Pancreas (tissue), 10 donors: ENCODE data around the gene ZCCHC7. TPM values are rescaled to one million over a fixed set of nuclear protein-coding genes. Genes with fewer than 3 reads are reported as not detected.
A peak's percentile ranks its signal among the peaks of the same experiment; 100 is the strongest.

Experiments
- ATAC-seq, 4 donors: fragments of 200-7000 bp; cut with Tn5 transposase; one replicate each; pipeline versions ENCODE4 v1.8.0 to v1.9.1; 2020; ENCODE audit warnings: mild to moderate bottlenecking in 4 of 4, moderate library complexity in 4 of 4
- DNase-seq, 6 donors: peaks; one replicate each; pipeline ENCODE4 v3.0.0-alpha.2; 2020
- FAIRE-seq: peaks from 2 replicates; lab custom pipeline; 2012; peaks lifted over from hg19 to GRCh38; lab: Jason Lieb, UNC
- H3K27ac ChIP-seq, 4 donors: fragments of 200-600 bp; sonication (generic); 1 replicate in 3 of 4; 2 replicates in 1 of 4; pipeline versions ENCODE4 v1.5.0 to v1.8.0; 2020
- H3K27me3 ChIP-seq, 4 donors: fragments of 200-600 bp; one replicate each; pipeline ENCODE4 v1.8.0; 2021
- H3K36me3 ChIP-seq, 3 donors: fragments of 200-600 bp; sonication (generic) in 1 of 3; one replicate each; pipeline versions ENCODE4 v1.5.0 to v1.8.0; 2020 to 2021
- H3K4me1 ChIP-seq, 3 donors: fragments of 200-600 bp; one replicate each; pipeline ENCODE4 v1.8.0; 2021
- H3K4me3 ChIP-seq, 4 donors: fragments of 200-600 bp; sonication (generic) in 2 of 4; one replicate each; pipeline versions ENCODE4 v1.5.0 to v1.8.0; 2020 to 2021
- H3K9me3 ChIP-seq, 4 donors: fragments of 200-600 bp; one replicate each; pipeline ENCODE4 v1.8.0; 2021
- CTCF ChIP-seq, 4 donors: fragments of 200-600 bp; sonication (generic) in 3 of 4; IDR thresholded peaks; one replicate each; pipeline versions ENCODE4 v1.5.0 to v1.8.0; 2021; ENCODE audit warnings: antibody characterized with exemption in 4 of 4
- WGBS, 2 donors: extraction: QIAGEN DNeasy Blood & Tissue Kit; methylation state at CpG; one replicate each; pipeline ENCODE4 v1.1.7; 2013; 5-methylcytosine and 5-hydroxymethylcytosine counted together
- intact Hi-C, 3 donors: fragments of 100-400 bp; cut with DNase I; formaldehyde crosslinking; loops; one replicate each; pipeline versions ENCODE4 v1.11.1 to v1.14.2; 2022
- polyA plus RNA-seq, 2 donors: library from polyadenylated mRNA; stranded (reverse); fragments of 200-250 nt; gene quantifications; one replicate each; pipeline ENCODE4 v1.2.3, GENCODE V29; 2013
- total RNA-seq, 6 donors: library from RNA; stranded (reverse); fragmentation: NEBNext Ultra II Directional in 4 of 6; extraction: Animal tissue kit (Norgen Biotek cat#: 25700) in 4 of 6; gene quantifications; one replicate each; pipeline versions ENCODE4 v1.2.1 to v1.2.4, GENCODE V29; 2021 to 2023
- donor health status: healthy with polysubstance abuse.
- donor health status: DM: no; HTN: no; CAD: no; lungs with moderate emphysema.
- donor health status: DM: no; HTN: no; CAD: no.
- donor health status: control.
- donor health status: control.
- donor health status: Bipolar disorder and iron deficiency.
- donor health status: DM: yes; HTN: yes; CAD: no.
- donor health status: DM: no; HTN: no; CAD: no.
- donor health status: DM: no; HTN: no; CAD: no.
- donor health status: DM: yes; HTN: yes; CAD: no.

ZCCHC7 gene
- total and polyA plus RNA-seq, 8 donors = 8.1 to 17.4 (median 14.4) TPM

DNA sequence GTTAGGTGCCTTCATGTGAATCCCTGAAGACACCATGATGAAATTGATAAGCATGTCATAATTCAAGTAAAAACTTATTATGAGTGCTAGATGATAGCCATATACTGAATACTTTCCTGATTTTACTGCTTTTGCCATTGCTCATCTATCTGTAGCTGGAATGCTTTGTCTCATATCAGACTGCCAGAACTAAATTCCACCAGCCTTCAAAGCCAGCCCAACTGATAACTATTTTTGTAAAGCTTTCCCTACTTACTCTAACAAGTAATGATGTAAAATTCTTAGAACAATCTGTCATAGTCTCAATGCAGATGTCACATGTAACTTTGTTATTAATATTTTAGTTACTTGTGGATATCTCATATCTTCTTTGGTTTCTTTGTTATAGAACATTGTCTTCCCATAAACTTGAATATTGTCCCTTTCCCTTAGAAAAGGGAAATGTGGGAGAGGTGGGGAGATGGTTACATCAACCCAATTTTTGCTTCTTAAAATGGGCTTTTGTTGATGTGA, 128.3 kb downstream of the ZCCHC7 start:
- FAIRE-seq = no peak
- ATAC-seq = no peak
- Histone ChIP-seq H3K36me3 (no peaks in the 10 kb centered on the region), H3K27me3 (no peaks in the 10 kb centered on the region), H3K4me1 (no peaks in the 10 kb centered on the region), H3K9me3 (no peaks in the 10 kb centered on the region), H3K27ac (no peak overlapping the region), H3K4me3 (no peak overlapping the region)
- no peak for DNase-seq
- intact Hi-C loops = no loop called here
- no peak for TF ChIP-seq CTCF (IDR thresholded peaks at IDR 0.05)

DNA sequence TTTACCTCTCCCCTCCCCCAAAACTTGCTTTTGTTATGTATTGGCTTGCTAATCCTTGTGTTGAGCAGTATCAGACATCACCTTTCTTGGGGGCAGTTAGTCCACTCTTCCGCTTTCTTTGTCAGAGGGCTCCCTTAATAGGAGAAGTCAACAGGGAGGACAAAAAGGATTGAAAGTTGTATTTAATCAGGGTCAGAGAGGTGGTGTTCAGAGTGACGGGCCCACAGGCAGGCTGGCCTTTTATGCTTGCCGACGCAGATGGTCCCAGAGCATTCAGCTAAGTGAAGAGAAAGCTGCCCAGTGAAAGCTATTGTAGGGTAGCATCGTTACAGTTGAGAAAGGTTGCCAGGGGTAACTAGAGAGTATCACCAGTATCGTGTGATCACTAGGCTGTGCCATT, 131.1 kb downstream of the ZCCHC7 start:
- Histone ChIP-seq H3K9me3 (no peaks in the 10 kb centered on the region), H3K4me1 (peaks cover 0 to 5% (median 0%) of the 10 kb centered on the region in 3 donors), H3K36me3 (no peaks in the 10 kb centered on the region), H3K27me3 (no peaks in the 10 kb centered on the region), H3K27ac (no peak overlapping the region), H3K4me3 (no peak overlapping the region)
- FAIRE-seq (no peak), DNase-seq (no peak), ATAC-seq (peak in 2 of 4 donors; percentile 50 to 61)
- intact Hi-C loops = no loop called here
- 88% methylated on average over 6 of the region's 6 CpGs for WGBS, 2 donors
- TF ChIP-seq CTCF (IDR thresholded peaks at IDR 0.05) = no peak

DNA sequence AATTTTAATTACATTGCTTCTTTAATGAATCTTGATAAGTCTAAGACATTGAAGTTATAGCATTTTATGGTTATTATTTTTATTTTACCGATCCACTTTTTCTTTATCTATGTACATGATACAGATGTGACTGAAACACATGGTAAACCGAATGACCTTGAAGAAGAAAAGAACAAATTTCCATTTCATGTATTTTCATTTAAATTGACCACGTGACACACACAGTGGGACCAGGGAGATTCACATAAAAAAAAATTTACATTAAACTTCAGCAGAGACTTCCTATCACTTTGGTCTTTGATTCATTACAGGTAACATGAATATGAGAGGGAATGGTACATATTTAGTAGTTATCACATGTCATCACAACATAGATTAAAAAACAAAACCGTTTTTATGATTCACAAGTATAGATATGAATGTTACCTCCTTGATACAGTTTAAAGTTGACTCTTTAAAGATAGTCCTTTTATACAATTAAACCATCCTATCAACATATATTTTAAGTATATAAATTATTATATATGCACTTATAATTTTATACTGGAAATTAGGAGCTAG, 133.1 kb downstream of the ZCCHC7 start:
- FAIRE-seq (peak; percentile 69), DNase-seq (no peak), ATAC-seq (no peak)
- Histone ChIP-seq H3K36me3 (no peaks in the 10 kb centered on the region), H3K4me1 (peaks cover 0 to 12% (median 0%) of the 10 kb centered on the region in 3 donors), H3K27me3 (no peaks in the 10 kb centered on the region), H3K4me3 (no peak overlapping the region), H3K27ac (no peak overlapping the region), H3K9me3 (no peaks in the 10 kb centered on the region)
- intact Hi-C loops = no loop called here
- 76 to 84% methylated on average over 4 of the region's 4 CpGs for WGBS, 2 donors
- no peak for TF ChIP-seq CTCF (IDR thresholded peaks at IDR 0.05)

DNA sequence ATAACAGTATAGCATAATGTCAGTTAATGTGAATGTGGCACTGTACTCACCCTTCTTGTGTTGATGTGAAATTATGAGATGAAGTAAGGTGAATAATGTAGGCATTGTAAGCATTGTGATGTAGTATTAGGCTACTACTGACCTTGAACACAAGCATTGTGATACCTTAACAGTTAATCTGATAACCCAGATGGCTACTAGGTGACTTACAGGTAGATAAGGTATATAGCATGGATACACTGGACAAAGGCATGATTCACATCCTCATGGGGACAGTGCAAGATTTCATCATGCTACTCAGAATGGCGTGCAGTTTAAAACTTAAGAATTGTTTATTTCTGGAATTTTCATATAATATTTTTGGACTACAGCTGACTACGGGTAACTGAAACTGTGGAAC, 134.8 kb downstream of the ZCCHC7 start:
- Histone ChIP-seq H3K27ac (no peak overlapping the region), H3K4me3 (no peak overlapping the region), H3K9me3 (no peaks in the 10 kb centered on the region), H3K27me3 (no peaks in the 10 kb centered on the region), H3K4me1 (peaks cover 0 to 12% (median 0%) of the 10 kb centered on the region in 3 donors), H3K36me3 (no peaks in the 10 kb centered on the region)
- FAIRE-seq = no peak
- ATAC-seq = no peak
- no peak for TF ChIP-seq CTCF (IDR thresholded peaks at IDR 0.05)
- intact Hi-C loops = no loop called here
- WGBS, 2 donors = 96 to 100% methylated on average over 2 of the region's 2 CpGs
- no peak for DNase-seq
